ENCODE measurements around the gene MRPL24.
"Not testable (repeated sequence)": the region's sequence is repeated elsewhere in the genome, so short reads cannot be mapped to it uniquely, and the experiment has no call there.

Gene MRPL24

GRCh38 chr1:156740741-156741480, at the start of gene MRPL24:
Gene MRPL24, minus strand, starts transcription at chr1:156741088. Its CDS starts 2,384 bp downstream, at chr1:156738704.
- peak; percentile 89 to 99 (median 97) for DNase-seq

GRCh38 chr1:156789621-156790318, 48.9 kb upstream of the MRPL24 start:
- DNase-seq, result no peak

DNA sequence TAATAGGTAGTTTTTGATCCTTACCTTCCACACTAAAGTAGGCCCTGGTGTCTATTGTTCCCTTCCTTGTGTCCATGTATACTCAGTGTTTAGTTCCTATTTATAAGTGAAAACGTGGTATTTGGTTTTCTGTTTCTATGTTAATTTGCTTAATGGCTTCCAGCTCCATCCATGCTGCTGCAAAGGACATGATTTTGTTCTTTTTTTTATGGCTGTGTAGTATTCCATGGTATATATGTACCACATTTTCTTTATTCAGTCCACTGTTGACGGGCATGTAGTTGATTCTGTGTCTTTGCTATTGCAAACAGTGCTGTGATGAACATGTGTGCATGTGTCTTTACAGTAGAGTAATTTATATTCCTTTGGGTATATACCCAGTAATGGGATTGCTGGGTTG, 47.2 kb upstream of the MRPL24 start:
- no peak for DNase-seq

- no peak for DNase-seq
Measured at GRCh38 chr1:156786640-156787039, 45.8 kb upstream of the MRPL24 start.

DNA sequence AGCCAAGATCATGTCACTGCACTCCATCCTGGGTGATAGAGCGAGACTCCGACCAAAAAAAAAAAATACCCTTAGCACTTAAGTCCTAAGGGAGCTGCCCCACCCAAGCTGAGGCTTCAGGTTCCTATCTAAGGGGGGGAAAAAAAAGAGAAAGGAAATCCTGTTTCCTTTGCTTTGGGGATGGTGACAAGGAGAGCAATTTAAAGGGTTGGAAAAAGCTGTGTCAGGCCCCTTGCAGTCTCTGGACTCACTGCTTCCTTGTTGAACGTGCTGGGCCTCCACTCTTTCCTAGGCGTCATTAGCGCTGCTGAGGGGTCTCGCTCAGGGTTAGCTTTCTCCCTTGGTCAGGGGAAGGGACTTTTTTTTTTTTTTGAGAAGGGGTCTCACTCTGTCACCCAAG, 44.6 kb upstream of the MRPL24 start:
- no peak for DNase-seq

GRCh38 chr1:156781585-156782186, 40.8 kb upstream of the MRPL24 start:
- no peak for DNase-seq

GRCh38 chr1:156777573-156777972, 36.7 kb upstream of the MRPL24 start:
- no peak for DNase-seq

GRCh38 chr1:156776942-156777341, 36.1 kb upstream of the MRPL24 start:
- no peak for DNase-seq

DNA sequence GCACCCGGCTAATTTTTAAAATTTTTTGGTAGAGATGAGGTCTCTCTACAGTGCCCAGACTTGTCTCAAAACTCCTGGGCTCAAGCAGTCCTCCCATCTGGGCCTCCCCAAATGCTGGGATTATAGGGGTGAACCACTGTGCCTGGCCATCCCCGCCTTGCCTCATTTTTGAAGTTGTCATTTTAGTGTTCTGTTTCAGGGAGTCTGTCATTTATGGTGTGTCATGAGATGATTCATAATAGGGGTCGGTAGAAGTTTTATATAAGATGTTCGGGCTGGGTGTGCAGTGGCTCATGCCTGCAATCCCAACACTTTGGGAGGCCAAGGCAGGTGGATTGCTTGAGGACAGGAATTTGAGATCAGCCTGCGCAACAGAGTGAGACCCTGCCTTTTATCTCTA, 34.9 kb upstream of the MRPL24 start:
- no peak for DNase-seq

DNA sequence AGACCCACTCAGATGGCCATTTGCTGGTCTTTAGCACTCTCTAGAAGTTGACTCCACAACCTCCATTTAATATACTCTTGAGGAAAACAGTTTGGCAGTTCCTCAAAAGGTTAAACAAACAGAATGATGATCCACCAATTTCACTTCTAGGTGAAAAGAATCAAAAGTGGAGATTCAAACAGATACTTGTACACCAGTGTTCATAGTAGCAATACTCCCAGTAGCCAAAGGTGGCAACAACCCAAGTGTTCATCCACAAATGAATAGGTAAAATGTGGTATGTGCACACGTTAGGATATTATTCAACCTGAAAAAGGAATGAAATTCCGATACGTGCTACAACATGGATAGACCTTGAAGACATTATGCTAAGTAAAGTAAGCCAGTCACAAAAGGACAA, 32.7 kb upstream of the MRPL24 start:
- DNase-seq, result no peak

- no peak for DNase-seq
Measured at GRCh38 chr1:156772728-156773497, 32.0 kb upstream of the MRPL24 start.

DNA sequence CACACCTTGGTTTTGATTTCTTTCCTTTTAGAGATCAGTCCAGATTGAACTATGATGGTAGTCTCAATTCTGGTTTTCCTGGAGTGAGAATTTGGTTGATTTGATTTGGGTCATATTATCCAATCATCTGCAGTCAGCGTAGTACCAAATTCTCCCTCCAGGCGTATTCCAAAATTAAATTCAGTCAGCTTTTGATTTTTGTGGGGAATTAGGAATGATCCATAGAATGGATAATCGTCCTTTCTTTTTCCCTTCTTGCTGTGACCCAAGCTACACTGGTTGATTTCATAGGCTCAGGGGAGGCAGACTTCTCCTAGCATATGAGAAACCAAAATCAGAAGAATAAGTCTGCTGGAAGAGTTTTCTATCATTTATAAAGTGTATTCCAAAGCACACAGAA, 31.3 kb upstream of the MRPL24 start:
- DNase-seq, result no peak

GRCh38 chr1:156768610-156769295, 27.9 kb upstream of the MRPL24 start:
- no peak for DNase-seq

- DNase-seq, result peak in 4 of 6 experiments; percentile 9 to 61 (median 42)
Measured at GRCh38 chr1:156767879-156768604, 27.2 kb upstream of the MRPL24 start.

GRCh38 chr1:156767101-156767878, 26.4 kb upstream of the MRPL24 start, which contains the start of gene PRCC:
Gene PRCC, plus strand, starts transcription at chr1:156767535. Its CDS starts 237 bp downstream, at chr1:156767772.
- peak; percentile 91 to 99 (median 97) for DNase-seq

DNA sequence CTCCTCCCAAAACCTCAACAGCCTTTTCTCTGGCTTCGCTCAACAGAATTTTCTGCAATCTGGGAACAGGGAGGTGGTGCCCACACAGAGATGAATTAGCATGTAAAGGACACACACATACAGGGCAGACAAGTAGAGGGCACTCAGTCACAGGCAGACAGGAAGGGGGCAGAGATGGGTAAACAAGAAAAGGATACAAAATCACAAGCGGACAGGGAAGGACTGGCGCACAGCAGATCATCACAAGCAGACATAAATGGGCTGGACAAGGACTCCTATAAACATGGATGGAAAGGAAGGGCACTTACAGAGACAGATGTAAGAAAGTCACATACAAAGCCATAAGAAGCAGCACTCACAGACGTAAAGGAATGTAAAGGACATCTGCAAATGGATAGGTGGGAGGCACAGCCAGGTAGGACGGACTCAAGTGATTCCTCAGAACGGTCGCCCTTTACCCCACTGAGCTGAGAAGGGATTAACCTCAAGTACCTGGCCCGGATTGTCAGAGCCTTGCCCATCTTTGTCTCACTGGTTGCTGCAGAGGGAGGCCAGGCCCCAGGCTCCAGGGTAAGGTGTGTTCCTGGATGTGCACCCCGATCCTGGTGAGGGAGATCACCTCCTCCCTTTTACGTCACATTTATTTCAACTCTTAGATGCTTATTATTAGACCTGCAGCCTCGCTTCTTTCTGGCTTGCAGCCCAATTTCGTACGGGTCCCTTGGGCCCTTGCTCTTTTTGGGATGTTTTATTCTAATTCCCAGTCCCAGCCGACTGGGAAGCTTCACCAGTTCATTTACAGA, 25.6 kb upstream of the MRPL24 start:
- DNase-seq, result no peak

DNA sequence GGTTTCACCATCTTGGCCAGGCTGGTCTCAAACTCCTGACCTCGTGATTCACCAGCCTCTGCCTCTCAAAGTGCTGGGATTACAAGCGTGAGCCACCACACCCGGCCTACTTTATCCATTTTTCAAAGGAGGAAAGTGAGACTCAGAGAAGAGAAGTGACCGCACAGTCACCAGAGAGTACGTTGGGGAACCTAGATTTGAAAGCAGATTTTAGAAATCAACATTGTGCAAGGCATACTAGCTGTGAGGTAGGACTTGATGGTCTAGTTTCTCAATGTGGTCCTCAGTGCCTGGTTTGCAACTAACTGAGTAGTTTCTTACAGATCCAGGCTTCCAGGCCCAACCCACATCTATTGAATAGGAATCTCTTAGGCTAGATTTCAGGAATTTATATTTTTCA, 24.8 kb upstream of the MRPL24 start:
- no peak for DNase-seq

DNA sequence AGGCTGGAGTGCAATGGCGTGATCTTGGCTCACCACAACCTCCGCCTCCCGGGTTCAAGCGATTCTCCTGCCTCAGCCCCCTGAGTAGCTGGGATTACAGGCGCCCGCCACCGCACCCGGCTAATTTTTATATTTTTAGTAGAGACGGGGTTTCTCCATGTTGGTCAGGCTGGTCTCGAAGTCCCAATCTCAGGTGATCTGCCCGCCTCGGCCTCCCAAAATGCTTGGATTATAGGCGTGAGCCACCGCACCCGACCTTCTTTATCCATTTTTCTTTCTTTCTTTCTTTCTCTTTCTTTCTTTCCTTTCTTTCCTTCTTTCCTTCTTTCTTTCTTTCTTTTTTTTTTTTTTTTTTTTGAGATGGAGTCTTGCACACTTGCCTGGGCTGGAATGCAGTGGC, 24.2 kb upstream of the MRPL24 start:
- not testable (repeated sequence) for DNase-seq

DNA sequence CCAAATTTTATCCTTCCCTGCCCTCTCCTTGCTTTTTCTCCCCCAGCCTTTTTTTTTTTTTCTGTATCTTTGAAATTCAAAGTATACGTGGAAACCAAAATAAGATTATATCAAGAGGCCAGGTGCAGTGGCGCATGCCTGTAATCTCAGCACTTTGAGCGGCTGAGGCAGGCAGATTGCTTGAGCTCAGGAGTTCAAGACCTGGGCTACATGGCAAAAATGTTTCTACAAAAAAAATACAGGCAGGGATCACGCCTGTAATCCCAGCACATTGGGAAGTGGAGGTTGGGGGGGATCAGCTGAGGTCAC, 19.9 kb upstream of the MRPL24 start:
- DNase-seq, result no peak

DNA sequence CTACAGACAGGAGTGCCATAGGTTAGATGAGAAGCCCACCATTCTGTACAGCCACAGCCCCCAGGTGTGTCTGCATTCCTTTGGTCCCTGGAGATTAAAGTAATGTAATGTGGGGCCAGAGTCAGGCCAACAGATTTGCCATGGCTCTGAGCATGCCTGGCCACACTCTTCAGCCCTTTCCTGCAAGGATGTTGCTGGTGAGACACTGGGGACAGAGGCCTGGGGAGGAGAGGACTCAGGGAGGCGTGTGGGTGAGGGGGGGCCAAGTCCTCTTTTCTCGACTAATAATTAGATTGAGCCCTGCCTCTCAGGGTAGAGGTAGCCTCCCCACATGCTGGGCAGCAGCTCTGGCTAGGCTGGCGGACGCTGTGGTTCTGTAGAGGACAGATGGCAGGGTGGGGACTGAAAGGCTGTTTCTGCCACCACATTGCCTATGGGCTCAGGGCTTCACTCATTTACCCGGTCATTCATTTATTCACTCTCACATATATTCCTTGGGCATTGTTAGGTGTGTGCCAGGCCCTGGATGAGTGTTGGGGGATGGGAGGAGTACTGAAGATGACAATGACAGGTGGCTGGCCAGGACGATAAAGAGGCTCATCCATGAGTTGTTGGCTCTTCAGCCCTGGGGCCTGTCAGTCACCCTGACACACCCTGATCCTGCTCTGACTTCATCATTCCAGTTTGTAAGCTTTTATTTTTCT, 19.4 kb upstream of the MRPL24 start:
- DNase-seq, result no peak
